HG03558 (cell line): ENCODE data around the gene PKP3.
"Not testable (repeated sequence)": the region's sequence is repeated elsewhere in the genome, so short reads cannot be mapped to it uniquely, and the experiment has no call there.

ENCODE experiments used
- ATAC-seq: cut with Tn5 transposase; IDR thresholded peaks from one replicate; pipeline ENCODE4 v1.9.1; 2021; ENCODE audit warnings: moderate number of reproducible peaks; ENCODE audit not compliant: unreplicated experiment; ENCODE audit errors: extremely low read depth

The PKP3 gene

GRCh38 chr11:362642-363442 is 31.2 kb upstream of the PKP3 start:
- no peak for ATAC-seq

GRCh38 chr11:363443-363805 is 30.6 kb upstream of the PKP3 start:
- not testable (repeated sequence) for ATAC-seq

- no peak for ATAC-seq
Measured at GRCh38 chr11:363948-364761, 29.9 kb upstream of the PKP3 start.

GRCh38 chr11:364991-365725 is 28.9 kb upstream of the PKP3 start:
- no peak for ATAC-seq

- no peak for ATAC-seq
Measured at GRCh38 chr11:365831-366230, 28.2 kb upstream of the PKP3 start.

GRCh38 chr11:367956-368413 is 26.0 kb upstream of the PKP3 start:
- ATAC-seq = no peak

- ATAC-seq = no peak
Measured at GRCh38 chr11:368414-369335, 25.3 kb upstream of the PKP3 start.

GRCh38 chr11:369336-370018 is 24.5 kb upstream of the PKP3 start, which contains the start of gene B4GALNT4:
Gene B4GALNT4, plus strand, starts transcription at chr11:369499. Its CDS starts 305 bp downstream, at chr11:369804.
- ATAC-seq = no peak

GRCh38 chr11:370070-370941 is 23.7 kb upstream of the PKP3 start:
- no peak for ATAC-seq

- ATAC-seq = no peak
Measured at GRCh38 chr11:371051-371450, 23.0 kb upstream of the PKP3 start.

- ATAC-seq = no peak
Measured at GRCh38 chr11:371716-372590, 22.1 kb upstream of the PKP3 start.

GRCh38 chr11:372809-373715 is 20.9 kb upstream of the PKP3 start:
- ATAC-seq = no peak

GRCh38 chr11:373716-374551 is 20.1 kb upstream of the PKP3 start:
- no peak for ATAC-seq

GRCh38 chr11:375065-376025 is 18.7 kb upstream of the PKP3 start:
- no peak for ATAC-seq
